Breast epithelium (tissue), 4 donors: ENCODE measurements around the gene IPO4. TPM values are rescaled to one million over a fixed set of nuclear protein-coding genes. Genes with fewer than 3 reads are reported as not detected.

Experiments
- DNase-seq, 2 donors: peaks; one replicate each; pipeline ENCODE4 v3.0.0-alpha.2; 2019; ENCODE audit warnings: low spot score in 2 of 2
- H3K27ac ChIP-seq, 2 donors: fragments of 200-600 bp; sonication (generic) in 1 of 2; one replicate each; pipeline ENCODE4 v1.5.1; 2016 to 2019; ENCODE audit warnings: mild to moderate bottlenecking in 1 of 2
- H3K27me3 ChIP-seq, 2 donors: fragments of 200-600 bp; sonication (generic) in 1 of 2; one replicate each; pipeline versions ENCODE4 v1.5.1 to v1.6.0; 2017 to 2019; ENCODE audit warnings: control low read depth in 1 of 2, mild to moderate bottlenecking in 1 of 2
- H3K36me3 ChIP-seq: fragments of 200-600 bp; one replicate; pipeline ENCODE4 v1.5.1; 2019
- H3K4me1 ChIP-seq, 2 donors: fragments of 200-600 bp; sonication (generic); one replicate each; pipeline ENCODE4 v1.5.1; 2016 to 2019; ENCODE audit warnings: control low read depth in 1 of 2
- H3K4me3 ChIP-seq, 3 donors: fragments of 200-600 bp; sonication (generic); 1 replicate in 2 of 3; 2 replicates in 1 of 3; pipeline ENCODE4 v1.5.1; 2016 to 2019; ENCODE audit warnings: mild to moderate bottlenecking in 3 of 3, moderate library complexity in 2 of 3
- H3K9me3 ChIP-seq, 2 donors: fragments of 200-600 bp; sonication (generic) in 1 of 2; one replicate each; pipeline ENCODE4 v1.5.1; 2016 to 2019; ENCODE audit warnings: control low read depth in 1 of 2
- CTCF ChIP-seq, 3 donors: fragments of 450-650 bp; IDR thresholded peaks; one replicate each; pipeline ENCODE4 v1.5.1; 2016 to 2017; ENCODE audit warnings: antibody characterized with exemption in 3 of 3, mild to moderate bottlenecking in 3 of 3, moderate library complexity in 3 of 3
- POLR2A ChIP-seq: fragments of 450-650 bp; IDR thresholded peaks from one replicate; pipeline ENCODE4 v1.6.1; 2016; ENCODE audit warnings: antibody characterized with exemption, mild to moderate bottlenecking, moderate library complexity
- POLR2AphosphoS5 ChIP-seq, 3 donors: sonication (generic); formaldehyde crosslinking; IDR thresholded peaks; one replicate each; pipeline ENCODE4 v1.6.1; 2017; ENCODE audit warnings: antibody characterized with exemption in 3 of 3
- intact Hi-C: fragments of 100-400 bp; cut with DNase I; formaldehyde crosslinking; loops from one replicate; pipeline ENCODE4 v1.15.1; 2023; ENCODE audit warnings: low total_unique reads
- total RNA-seq, 3 donors: library from RNA; depleted of rRNA; stranded (reverse); fragments of >200 nt; gene quantifications; one replicate each; pipeline ENCODE4 v1.1.0, GENCODE V29; 2016

Gene IPO4
- total RNA-seq, 3 donors from 2014 or later, result 17.0 to 41.6 (median 21.7) TPM

DNA sequence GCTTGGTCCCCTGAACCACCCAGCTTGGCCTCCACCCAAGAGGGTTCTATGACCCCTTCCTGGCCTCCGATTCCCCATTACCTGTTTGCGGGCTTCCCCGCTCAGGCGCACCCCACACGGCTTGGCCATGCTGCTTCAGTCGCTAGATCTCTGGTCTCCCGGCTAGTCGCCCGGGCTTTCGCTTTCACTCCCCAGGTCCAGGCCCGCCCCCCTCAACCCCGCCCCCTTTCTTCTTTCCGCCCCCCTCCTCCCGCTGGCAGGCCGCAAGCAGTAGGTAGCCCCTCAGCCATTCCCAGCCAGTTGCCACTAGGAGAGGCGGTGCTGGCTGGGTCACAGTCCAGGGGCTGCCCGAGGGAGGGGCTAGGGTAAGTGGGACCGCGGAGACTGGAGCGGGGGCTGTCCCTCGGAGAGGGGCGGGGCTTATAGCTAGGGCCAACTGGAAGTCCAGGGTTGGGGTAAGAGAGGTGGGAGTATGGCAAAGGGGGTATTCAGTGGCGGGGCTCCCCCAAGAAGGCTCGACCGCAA is 42.1 kb downstream of the IPO4 start, which contains the start of gene PSME2:
PSME2 (minus strand) TSS at position 158 of the 525 bp plus-strand sequence; CDS start at position 129, 29 bp downstream.
- Histone ChIP-seq H3K9me3 (no peaks in the 10 kb centered on the region), H3K27me3 (no peaks in the 10 kb centered on the region), H3K4me3 (peak within 1 kb of the TSS; percentile 87 to 95 (median 94)), H3K27ac (peak within 1 kb of the TSS; percentile 86 to 94), H3K36me3 (peaks cover 7% of the 10 kb centered on the region), H3K4me1 (peaks cover 4 to 9% of the 10 kb centered on the region in 2 donors)
- DNase-seq, result peak; percentile 89 to 97
- TF ChIP-seq POLR2AphosphoS5 (IDR thresholded peaks at IDR 0.05), result peak in 1 of 3 donors; percentile 52
- TF ChIP-seq POLR2A, result no peak
- TF ChIP-seq CTCF (IDR thresholded peaks at IDR 0.05), result no peak
- intact Hi-C loops, result no loop called here

DNA sequence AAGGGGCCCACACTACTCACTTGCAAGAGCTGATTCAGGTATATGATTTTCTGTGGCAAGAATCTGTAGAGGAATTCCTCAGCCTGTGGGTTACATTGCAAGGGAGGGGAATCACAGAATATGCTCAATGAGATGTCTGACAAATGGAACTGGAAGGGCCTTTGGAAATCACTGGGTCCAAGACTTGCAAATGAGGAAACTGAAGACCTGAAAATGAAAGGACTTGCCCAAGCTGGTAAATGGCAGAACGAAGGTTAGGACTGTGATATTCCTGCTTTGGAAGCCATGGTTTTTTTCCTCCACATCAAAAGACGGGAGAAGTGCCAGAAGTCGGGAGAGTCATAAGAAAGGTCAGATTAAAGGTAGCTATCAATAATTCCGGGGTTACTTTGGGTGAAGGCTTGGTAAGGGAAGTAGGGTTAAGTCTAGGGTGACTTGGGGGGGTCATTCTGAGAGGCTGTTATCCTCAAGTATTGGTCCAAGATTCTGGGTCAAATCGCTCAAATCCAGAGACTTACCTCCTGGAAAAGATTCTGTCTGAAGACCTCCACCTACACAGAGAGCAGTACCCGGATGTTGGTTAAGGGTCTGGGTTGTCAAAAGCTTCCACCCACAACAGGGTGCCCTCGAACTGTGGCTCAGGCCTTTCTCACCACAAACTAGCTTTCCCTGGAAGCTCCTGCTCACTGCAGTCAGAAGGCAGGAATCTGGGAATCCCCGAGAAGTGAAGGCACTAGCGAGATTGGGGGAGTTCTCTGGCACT is 42.7 kb downstream of the IPO4 start:
- peaks cover 4 to 9% of the 10 kb centered on the region in 2 donors for H3K4me1 ChIP-seq
- H3K4me3 ChIP-seq, result peak overlapping the region; percentile 87 to 95 (median 94)
- TF ChIP-seq CTCF (IDR thresholded peaks at IDR 0.05), result no peak
- no peak for TF ChIP-seq POLR2AphosphoS5 (IDR thresholded peaks at IDR 0.05)
- no peak for TF ChIP-seq POLR2A
- peaks cover under 1% of the 10 kb centered on the region for H3K36me3 ChIP-seq
- intact Hi-C loops, result no loop called here
- peak overlapping the region; percentile 86 to 94 for H3K27ac ChIP-seq
- no peaks in the 10 kb centered on the region for H3K27me3 ChIP-seq
- no peak for DNase-seq
- H3K9me3 ChIP-seq, result no peaks in the 10 kb centered on the region

DNA sequence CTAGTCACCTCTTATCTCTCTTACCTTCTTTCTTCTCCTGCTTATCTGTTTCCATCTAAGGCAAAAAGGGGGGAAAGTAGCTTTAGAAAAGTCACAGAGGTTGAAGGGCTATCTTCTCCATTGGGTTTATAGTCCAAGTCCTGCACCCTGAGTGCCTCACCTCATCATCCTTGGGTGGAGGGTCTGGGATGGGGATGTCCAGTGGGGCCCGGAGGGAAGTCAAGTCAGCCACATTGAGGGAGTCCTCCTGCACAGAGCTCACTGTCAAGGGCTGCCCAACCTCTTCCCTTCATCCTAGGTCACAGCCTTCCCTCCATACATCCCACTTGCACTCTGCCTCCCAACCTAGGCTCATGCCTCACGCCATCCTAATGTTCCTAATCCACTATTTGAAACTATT is 43.4 kb downstream of the IPO4 start:
- peaks cover 4 to 9% of the 10 kb centered on the region in 2 donors for H3K4me1 ChIP-seq
- DNase-seq, result no peak
- H3K4me3 ChIP-seq, result peak overlapping the region in 1 of 3 donors; percentile 87
- TF ChIP-seq CTCF (IDR thresholded peaks at IDR 0.05) (no peak), POLR2AphosphoS5 (IDR thresholded peaks at IDR 0.05) (no peak), POLR2A (no peak)
- H3K27me3 ChIP-seq, result no peaks in the 10 kb centered on the region
- no peaks in the 10 kb centered on the region for H3K36me3 ChIP-seq
- H3K27ac ChIP-seq, result peak overlapping the region; percentile 86 to 94
- H3K9me3 ChIP-seq, result no peaks in the 10 kb centered on the region
- intact Hi-C loops, result no loop called here

DNA sequence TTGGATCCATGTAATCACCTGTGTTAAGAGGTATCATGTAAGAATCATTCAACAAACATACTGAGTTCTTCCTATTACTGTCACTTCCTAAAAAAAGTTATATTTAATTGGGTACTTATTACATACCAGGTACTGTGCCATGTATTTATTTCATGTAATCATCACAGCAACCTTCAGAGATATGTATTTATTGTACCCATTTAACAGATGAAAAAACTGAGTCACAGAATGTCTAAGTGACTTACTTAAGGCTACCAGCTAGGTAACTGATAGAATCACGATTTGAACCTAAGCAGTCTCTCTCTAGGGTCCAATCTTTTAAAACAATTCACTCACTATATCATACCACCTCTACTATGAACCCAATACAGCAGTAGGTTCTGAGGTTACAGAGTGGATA is 44.2 kb downstream of the IPO4 start:
- DNase-seq, result no peak
- H3K4me3 ChIP-seq, result no peak overlapping the region
- no peaks in the 10 kb centered on the region for H3K27me3 ChIP-seq
- intact Hi-C loops, result no loop called here
- no peaks in the 10 kb centered on the region for H3K9me3 ChIP-seq
- H3K27ac ChIP-seq, result no peak overlapping the region
- H3K36me3 ChIP-seq, result no peaks in the 10 kb centered on the region
- H3K4me1 ChIP-seq, result peaks cover 4 to 14% of the 10 kb centered on the region in 2 donors
- TF ChIP-seq CTCF (IDR thresholded peaks at IDR 0.05), result no peak
- TF ChIP-seq POLR2AphosphoS5 (IDR thresholded peaks at IDR 0.05), result no peak
- no peak for TF ChIP-seq POLR2A

- H3K27me3 ChIP-seq, result no peaks in the 10 kb centered on the region
- H3K27ac ChIP-seq, result no peak overlapping the region
- no peak for DNase-seq
- H3K4me3 ChIP-seq, result no peak overlapping the region
- H3K9me3 ChIP-seq, result no peaks in the 10 kb centered on the region
- TF ChIP-seq CTCF (IDR thresholded peaks at IDR 0.05) (no peak), POLR2AphosphoS5 (IDR thresholded peaks at IDR 0.05) (no peak), POLR2A (no peak)
- intact Hi-C loops, result no loop called here
- no peaks in the 10 kb centered on the region for H3K36me3 ChIP-seq
- H3K4me1 ChIP-seq, result peaks cover 4 to 14% of the 10 kb centered on the region in 2 donors
These were observed 45.1 kb downstream of the IPO4 start for GRCh38 chr14:24143511-24143910.
